ENCODE measurements around the gene HIF3A.

The HIF3A gene

GRCh38 chr19:46376241-46377153, 79.7 kb downstream of the HIF3A start:
- Histone ChIP-seq H3K9ac (ENCODE audit: low read depth, low read length) (no peak overlapping the region), H3K4me3 (ENCODE audit: low read depth in 1 of 2, low read length in 2 of 2) (no peak overlapping the region), H3K79me2 (ENCODE audit: insufficient read depth, low read length) (peaks cover 28% of the 10 kb centered on the region), H3K27ac (ENCODE audit: low read length) (no peak overlapping the region), H2AFZ (ENCODE audit: low read depth, low read length) (no peak overlapping the region), H3K27me3 (ENCODE audit: insufficient read depth, low read length, poor library complexity) (no peaks in the 10 kb centered on the region), H3K4me2 (ENCODE audit: insufficient read depth, low read length) (no peak overlapping the region), H4K20me1 (ENCODE audit: insufficient read depth, low read length) (peaks cover 50% of the 10 kb centered on the region), H3K36me3 (ENCODE audit: insufficient read depth, low read length) (peaks cover 92% of the 10 kb centered on the region), H3K4me1 (ENCODE audit: insufficient read depth, low read length) (0 out of 2 replicates have a peak, but pooled peaks cover 6% of the 10 kb centered on the region), H3K9me3 (ENCODE audit: insufficient read depth, low read length, severe bottlenecking) (no peaks in the 10 kb centered on the region)
- DNase-seq (no peak), ATAC-seq (ENCODE audit: insufficient read depth, low read depth) (no peak)
- TF ChIP-seq, protein P1, sequence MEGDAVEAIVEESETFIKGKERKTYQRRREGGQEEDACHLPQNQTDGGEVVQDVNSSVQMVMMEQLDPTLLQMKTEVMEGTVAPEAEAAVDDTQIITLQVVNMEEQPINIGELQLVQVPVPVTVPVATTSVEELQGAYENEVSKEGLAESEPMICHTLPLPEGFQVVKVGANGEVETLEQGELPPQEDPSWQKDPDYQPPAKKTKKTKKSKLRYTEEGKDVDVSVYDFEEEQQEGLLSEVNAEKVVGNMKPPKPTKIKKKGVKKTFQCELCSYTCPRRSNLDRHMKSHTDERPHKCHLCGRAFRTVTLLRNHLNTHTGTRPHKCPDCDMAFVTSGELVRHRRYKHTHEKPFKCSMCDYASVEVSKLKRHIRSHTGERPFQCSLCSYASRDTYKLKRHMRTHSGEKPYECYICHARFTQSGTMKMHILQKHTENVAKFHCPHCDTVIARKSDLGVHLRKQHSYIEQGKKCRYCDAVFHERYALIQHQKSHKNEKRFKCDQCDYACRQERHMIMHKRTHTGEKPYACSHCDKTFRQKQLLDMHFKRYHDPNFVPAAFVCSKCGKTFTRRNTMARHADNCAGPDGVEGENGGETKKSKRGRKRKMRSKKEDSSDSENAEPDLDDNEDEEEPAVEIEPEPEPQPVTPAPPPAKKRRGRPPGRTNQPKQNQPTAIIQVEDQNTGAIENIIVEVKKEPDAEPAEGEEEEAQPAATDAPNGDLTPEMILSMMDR (IDR thresholded peaks at IDR 0.05; ENCODE audit: borderline replicate concordance, extremely low read depth, low read length, poor library complexity, severe bottlenecking): no peak
- no peak for TF ChIP-seq EZH2 (IDR thresholded peaks at IDR 0.05; ENCODE audit: borderline replicate concordance, low read depth, low read length, severe bottlenecking)

DNA sequence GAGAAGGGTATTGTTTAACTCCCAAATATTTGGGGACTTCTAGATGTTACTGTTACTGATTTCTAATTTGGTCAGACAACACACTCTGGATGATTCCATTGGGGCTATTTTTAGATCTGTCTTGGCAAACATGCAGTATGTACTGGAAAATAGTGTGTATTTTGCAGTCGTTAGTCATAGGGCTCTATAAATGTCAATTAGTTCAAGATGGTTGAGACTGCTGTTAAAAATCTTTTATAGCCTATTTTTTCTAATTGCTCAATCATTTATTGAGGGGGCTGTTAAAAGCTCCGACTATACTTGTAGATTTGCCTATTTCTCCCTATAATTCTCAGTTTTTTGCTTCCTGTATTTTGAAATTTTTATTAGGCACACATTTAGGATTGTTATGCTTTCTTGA, 81.4 kb downstream of the HIF3A start:
- Histone ChIP-seq H2AFZ (ENCODE audit: low read depth, low read length) (no peak overlapping the region), H4K20me1 (ENCODE audit: insufficient read depth, low read length) (peaks cover 32% of the 10 kb centered on the region), H3K27me3 (ENCODE audit: insufficient read depth, low read length, poor library complexity) (no peaks in the 10 kb centered on the region), H3K4me1 (ENCODE audit: insufficient read depth, low read length) (0 out of 2 replicates have a peak, but pooled peaks cover 6% of the 10 kb centered on the region), H3K4me3 (ENCODE audit: low read depth in 1 of 2, low read length in 2 of 2) (no peak overlapping the region), H3K9me3 (ENCODE audit: insufficient read depth, low read length, severe bottlenecking) (no peaks in the 10 kb centered on the region), H3K27ac (ENCODE audit: low read length) (no peak overlapping the region), H3K4me2 (ENCODE audit: insufficient read depth, low read length) (no peak overlapping the region), H3K36me3 (ENCODE audit: insufficient read depth, low read length) (peaks cover 98% of the 10 kb centered on the region), H3K9ac (ENCODE audit: low read depth, low read length) (no peak overlapping the region), H3K79me2 (ENCODE audit: insufficient read depth, low read length) (peaks cover 11% of the 10 kb centered on the region; the same call in 1 of the 2 replicates)
- ATAC-seq (ENCODE audit: insufficient read depth, low read depth): no peak
- no peak for DNase-seq
- TF ChIP-seq, protein P1 (IDR thresholded peaks at IDR 0.05; ENCODE audit: borderline replicate concordance, extremely low read depth, low read length, poor library complexity, severe bottlenecking): no peak
- no peak for TF ChIP-seq EZH2 (IDR thresholded peaks at IDR 0.05; ENCODE audit: borderline replicate concordance, low read depth, low read length, severe bottlenecking)

DNA sequence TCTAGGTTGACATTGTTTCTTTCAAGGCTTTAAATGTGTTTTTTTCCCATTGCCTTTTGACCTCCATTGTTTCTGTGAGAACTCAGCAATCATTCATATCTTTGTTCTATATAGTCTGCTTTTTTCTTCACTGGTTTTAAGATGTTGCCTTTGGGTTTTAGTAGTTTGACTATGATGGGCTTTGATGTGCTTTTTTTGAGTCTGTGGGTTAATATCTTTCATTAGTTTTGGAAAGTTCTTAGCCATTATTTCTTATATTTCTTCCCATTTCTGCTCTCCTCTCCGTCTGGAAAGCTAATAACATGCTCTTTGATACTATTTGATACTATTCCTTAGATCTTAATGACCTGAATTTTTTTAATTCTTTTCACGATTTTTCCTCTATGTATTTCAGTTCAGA, 83.8 kb downstream of the HIF3A start:
- no peak overlapping the region for H2AFZ ChIP-seq (ENCODE audit: low read depth, low read length)
- no peaks in the 10 kb centered on the region; the same call in 1 of the 2 replicates for H3K79me2 ChIP-seq (ENCODE audit: insufficient read depth, low read length)
- TF ChIP-seq EZH2 (IDR thresholded peaks at IDR 0.05; ENCODE audit: borderline replicate concordance, low read depth, low read length, severe bottlenecking): no peak
- TF ChIP-seq, protein P1 (IDR thresholded peaks at IDR 0.05; ENCODE audit: borderline replicate concordance, extremely low read depth, low read length, poor library complexity, severe bottlenecking): no peak
- H3K4me2 ChIP-seq (ENCODE audit: insufficient read depth, low read length): no peak overlapping the region
- H3K9me3 ChIP-seq (ENCODE audit: insufficient read depth, low read length, severe bottlenecking): no peaks in the 10 kb centered on the region
- H3K27me3 ChIP-seq (ENCODE audit: insufficient read depth, low read length, poor library complexity): no peaks in the 10 kb centered on the region
- peaks cover 99% of the 10 kb centered on the region for H3K36me3 ChIP-seq (ENCODE audit: insufficient read depth, low read length)
- H3K4me1 ChIP-seq (ENCODE audit: insufficient read depth, low read length): no peaks in the 10 kb centered on the region
- no peak for ATAC-seq (ENCODE audit: insufficient read depth, low read depth)
- peaks cover 17% of the 10 kb centered on the region for H4K20me1 ChIP-seq (ENCODE audit: insufficient read depth, low read length)
- no peak overlapping the region for H3K27ac ChIP-seq (ENCODE audit: low read length)
- H3K9ac ChIP-seq (ENCODE audit: low read depth, low read length): no peak overlapping the region
- H3K4me3 ChIP-seq (ENCODE audit: low read depth in 1 of 2, low read length in 2 of 2): no peak overlapping the region
- no peak for DNase-seq

All from DND-41 (cell line).